NCI-H1105 treated with DMSO at 0.1 percent for 48 hours (cell line): ENCODE results near the gene BRSK2.

Experiments
- DNase-seq: peaks from one replicate; lab custom pipeline; 2025; lab: John Stamatoyannopoulos, UW

Gene BRSK2

DNA sequence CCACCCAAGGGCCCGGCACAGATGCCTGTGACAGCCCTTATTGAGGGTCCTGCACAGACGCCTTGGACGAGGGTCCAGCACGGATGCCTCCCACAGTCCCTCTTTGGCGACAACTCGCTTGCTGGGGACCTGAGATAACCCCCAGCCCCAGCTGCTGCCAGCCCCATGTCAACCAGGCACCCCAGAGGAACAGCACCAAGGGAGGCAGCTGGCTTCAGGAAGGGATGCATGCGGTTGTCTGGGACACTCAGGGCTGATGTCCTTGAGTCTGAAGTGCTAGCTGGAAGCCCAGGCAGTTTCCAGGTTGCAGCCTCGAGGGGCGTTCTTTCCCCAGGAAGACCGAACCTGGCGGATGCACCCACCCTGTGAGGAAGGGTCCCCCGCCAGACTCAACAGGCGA, 63.0 kb downstream of the BRSK2 start:
- DNase-seq: no peak

DNA sequence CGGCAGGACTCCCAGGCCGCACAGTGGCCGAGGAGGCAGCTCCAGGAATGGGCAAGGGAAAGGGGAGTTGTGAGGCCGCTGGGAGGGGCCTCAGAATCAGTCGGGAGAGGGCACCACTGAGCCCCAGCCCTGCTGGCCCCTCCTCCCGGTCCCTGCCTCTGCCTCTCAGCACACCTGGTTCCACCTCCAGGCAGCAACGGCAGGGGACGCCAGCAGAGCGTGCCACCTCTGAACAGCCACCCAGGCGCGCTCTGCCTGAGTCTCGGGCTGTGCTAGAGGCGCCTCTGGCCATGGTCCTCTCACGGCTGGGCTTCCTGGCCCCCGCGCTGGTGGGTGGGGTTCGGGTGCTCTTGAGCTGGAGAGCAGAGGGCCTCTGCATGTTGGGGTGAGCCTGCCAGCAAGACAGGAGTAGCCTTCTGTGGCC, 63.9 kb downstream of the BRSK2 start:
- peak; percentile 4 for DNase-seq

DNA sequence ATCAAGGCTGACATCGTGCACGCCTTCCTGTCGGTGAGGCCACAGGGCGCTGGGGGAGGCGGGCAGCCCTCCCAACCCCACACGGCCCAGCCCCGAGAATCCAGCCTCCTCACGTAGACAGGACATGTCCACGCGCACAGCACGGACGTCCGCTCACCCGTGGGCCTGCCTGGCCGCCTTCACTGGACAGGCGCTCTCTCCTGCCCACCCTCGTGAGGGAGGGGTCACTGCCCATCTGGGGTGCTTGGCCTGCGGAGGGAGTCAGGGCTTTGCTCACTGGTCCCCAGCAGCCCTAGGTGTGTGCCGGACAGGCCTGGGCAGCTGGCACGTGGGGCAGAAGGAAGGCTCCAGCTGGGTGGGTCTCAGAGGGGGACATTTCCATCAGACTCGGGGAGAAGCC, 64.8 kb downstream of the BRSK2 start:
- no peak for DNase-seq

DNA sequence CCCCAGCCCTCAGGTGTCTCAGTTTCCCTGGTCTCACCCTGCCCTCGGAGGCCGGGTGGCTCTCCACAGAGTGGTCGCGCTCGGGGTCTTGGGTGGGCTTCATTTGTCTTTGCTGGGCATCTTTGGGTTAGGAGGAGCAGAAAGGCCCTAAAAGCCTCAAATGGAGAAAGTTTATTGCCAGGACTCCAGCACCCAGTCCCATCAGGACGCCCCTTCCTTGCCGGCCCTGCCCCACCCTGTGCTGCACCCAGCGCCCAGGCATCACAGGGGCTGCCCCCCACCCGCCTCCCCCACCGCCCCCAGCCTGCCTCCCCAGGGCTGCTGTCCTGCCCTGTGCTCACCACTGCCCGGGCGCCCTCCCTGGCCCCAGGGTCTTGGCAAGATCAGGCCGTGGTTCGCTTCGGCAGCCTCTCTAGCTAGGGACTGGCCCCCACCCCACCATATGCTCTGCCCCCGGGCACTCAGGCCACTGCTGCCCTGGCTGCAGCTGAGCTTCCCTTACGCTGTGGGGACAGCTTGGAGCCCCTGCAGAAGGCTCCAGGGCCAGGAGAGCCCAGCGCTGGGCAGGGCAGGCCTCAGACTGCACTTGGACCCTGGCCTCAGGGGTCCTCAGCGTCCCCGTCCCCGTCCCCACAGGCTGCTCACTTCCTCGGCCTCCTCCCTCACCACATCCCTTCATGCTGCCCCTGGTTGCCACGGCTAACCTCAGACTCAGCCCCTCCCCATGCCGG, 65.5 kb downstream of the BRSK2 start:
- no peak for DNase-seq

DNA sequence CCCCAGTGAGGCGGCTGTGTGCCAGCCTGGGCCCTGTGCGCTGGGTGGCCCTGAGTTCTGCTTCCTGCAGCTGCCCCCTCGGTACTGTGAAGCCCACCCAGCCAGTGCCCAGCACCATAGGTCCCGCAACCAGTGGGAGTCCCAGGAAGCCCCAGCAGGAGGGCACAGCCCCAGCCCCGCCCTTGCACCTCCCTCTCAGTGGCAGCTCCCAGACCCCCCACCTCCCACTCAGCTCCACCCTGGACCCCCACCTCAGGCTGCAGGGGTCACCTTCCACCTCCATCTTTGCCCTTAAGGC, 66.0 kb downstream of the BRSK2 start:
- DNase-seq: no peak

DNA sequence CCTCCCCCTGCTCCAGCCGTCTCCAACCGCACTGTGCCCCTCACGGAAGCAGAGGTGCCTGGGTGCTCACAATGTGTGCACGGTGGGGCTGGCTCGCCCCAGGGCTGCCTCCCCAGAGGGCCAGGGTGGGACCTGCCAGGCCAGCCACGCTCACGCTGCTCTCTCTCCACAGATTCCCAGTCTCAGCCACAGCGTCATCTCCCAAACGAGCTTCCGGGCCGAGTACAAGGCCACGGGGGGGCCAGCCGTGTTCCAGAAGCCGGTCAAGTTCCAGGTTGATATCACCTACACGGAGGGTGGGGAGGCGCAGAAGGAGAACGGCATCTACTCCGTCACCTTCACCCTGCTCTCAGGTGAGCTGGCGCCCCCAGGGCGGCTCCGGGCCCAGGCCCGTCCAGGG, 66.4 kb downstream of the BRSK2 start:
- no peak for DNase-seq

DNA sequence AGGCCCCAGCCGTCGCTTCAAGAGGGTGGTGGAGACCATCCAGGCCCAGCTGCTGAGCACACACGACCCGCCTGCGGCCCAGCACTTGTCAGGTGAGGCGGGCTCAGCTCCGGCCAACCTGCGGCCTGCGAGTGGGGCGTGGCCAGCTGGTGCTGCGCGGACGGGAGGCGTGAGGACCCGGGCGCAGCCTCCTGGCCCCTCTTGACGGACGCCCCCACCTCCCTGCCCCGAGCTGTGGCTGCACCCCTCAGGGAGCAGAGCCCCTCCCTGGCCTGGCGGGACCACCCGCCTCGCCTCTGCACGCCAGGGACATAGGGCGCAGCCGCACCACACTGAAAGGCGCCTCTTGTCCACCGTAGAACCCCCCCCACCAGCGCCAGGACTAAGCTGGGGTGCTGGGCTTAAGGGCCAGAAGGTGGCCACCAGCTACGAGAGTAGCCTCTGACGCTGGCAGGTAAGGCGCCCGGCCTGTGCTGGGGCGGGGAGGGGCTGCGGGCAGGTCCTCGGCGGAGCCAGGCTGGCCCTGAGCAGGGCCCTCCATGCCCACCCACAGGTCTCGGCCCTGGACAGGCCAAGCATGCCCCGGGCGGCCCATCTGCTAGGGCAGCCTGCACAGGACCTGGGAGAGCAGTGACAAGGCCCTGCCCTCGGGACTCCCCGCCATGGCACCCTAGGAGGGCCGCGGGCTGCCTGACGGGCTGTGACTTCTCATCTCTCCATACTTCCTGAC, 67.0 kb downstream of the BRSK2 start:
- no peak for DNase-seq

DNA sequence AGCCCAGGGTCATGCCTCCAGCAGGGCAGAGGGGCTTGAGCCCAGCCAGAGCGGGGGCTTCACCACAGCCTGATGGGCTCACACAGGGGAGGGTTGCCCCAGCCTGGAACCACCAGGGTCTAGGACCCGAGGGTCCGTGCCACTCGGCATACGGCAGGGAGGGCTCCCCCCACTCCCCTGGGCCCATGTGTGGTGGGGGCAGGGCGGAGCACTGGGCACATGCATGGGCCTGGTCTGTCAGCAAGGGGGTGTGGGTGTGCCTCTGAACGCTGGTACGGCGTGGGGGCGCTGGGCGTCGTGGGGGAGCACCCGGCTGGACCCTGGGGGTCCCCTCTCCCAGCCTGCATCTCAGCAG, 67.6 kb downstream of the BRSK2 start:
- no peak for DNase-seq

DNA sequence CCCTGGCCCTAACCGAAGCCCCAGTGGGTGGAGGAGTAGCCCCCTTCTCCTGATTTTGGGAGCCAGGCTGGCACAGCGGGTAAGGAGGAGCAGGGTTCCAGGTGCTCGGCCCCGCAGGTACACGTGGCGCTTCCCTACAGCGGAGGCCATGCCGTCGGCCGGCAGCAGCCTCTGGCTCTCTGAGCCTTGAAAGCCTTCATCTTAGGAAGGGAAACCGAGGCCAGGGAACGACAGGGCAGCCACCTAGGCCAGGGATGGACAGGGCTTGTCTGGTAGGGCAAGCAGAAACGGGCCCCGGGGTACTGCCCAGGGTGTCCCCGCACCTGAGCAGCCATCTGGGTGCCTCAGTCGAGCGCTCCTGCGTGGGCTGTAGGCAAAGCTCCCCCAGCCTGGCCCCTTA, 68.1 kb downstream of the BRSK2 start:
- DNase-seq: no peak

DNA sequence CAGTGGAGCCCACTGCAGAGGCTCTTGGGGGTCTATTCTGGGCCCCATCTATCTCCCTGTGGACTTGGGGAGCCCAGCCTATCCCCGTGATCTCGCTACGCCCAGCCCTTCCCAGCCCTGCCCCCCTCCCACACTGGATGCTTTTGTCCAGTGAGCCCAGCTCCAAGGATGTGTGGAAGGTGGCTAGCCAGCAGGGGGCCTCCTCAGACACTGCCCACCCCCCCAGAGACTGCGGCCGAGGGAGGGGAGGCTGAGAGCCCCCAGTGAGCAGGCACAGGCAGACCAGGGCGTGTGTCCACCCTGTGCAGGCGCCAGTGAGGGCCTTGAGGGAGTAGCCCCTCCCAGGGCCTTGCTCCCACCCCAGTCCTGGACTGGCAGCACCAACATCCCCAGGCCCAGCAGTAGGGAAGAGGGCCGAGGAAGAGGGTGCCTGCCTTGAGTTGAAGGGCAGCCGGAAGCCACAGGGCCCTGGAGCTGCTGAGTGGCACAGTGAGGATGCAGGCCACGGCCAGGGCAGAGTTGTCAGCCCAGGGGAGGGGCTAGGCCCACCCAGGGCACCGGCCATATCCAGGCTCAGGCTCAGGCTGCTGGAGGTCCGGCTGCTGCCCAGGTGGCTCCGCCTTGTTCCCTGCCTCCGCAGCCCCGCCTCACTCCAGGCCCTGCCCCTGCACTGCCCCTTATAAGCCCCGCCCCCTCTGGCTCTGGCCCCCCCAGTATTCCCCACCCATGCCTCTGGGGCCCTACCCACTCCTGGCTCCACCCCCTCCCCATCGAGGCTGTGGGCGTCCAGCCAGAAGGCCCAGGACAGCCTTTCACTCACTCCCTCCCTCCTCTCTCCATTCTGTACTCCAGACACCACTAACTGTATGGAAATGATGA, 68.8 kb downstream of the BRSK2 start:
- peak; percentile 80 for DNase-seq

DNA sequence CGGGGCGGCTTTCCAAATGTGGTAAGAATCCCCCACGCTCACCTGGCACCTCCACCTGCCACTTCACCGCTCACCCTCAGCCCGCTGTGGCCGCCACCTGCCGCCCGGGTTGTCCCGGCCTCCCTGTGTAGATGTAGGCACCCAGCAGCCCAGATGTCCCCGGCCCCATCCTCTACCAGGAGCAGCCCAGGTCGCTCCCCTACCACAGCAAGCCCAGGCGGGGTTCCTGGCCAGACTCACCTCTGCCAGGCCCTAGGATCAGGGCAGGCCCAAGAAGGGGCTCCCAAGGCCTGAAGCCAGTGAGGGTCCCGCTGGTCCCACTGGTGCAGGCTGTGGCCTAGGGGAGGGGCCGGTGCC, 69.5 kb downstream of the BRSK2 start:
- no peak for DNase-seq

DNA sequence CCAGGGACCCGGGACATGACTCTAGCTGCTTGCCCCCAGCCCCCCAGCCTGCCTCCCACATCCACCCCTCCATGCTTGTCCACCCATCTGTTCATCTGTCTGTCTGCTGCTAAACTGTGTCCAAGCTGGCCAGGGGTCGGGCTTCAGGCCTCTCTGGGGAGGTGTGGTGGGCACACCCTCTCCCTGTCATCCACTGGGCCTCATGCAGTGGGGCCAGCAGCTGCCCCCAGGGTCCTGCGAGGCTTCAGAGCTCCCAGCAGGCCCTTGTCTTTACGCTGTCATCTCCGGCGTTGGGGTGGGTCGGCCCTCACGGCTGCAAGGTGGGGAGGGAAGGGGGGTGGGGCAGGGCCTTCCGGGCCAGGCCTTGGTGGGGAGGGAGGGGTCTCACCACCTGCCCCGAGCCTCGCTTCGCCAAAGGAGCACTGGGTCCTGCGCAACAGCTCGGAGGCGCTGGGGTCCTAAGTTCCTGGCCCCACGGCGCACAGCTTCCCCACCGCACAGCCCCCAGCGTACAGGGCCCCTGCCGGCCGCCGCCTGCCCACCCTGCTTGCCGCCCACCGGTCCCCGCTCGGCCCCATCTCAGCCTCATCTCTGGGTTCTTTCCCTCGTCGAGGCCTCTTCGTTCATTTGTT, 70.1 kb downstream of the BRSK2 start:
- DNase-seq: no peak

DNA sequence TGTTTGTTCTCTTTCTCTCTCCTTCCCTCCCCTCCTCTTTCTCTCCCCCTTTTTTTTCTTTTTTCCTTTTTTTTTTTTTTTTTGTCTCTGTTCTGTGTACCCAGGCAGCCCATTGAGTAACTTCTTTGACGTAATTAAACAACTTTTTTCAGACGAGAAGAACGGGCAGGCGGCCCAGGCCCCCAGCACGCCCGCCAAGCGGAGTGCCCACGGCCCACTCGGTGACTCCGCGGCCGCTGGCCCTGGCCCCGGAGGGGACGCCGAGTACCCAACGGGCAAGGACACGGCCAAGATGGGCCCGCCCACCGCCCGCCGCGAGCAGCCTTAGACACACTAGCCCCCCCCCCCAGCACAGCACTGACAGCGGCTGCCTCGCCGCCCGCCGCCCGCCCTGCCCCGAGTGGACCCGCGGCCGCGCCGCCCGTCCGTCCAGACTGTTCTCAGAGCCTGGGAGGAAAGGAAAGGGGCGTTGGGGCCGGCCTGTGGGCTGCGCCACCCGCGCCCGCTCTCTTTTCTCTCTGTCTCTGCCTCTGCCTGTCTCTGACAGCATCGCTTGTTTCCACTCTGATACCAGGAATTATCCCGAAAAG, 70.8 kb downstream of the BRSK2 start:
- no peak for DNase-seq

DNA sequence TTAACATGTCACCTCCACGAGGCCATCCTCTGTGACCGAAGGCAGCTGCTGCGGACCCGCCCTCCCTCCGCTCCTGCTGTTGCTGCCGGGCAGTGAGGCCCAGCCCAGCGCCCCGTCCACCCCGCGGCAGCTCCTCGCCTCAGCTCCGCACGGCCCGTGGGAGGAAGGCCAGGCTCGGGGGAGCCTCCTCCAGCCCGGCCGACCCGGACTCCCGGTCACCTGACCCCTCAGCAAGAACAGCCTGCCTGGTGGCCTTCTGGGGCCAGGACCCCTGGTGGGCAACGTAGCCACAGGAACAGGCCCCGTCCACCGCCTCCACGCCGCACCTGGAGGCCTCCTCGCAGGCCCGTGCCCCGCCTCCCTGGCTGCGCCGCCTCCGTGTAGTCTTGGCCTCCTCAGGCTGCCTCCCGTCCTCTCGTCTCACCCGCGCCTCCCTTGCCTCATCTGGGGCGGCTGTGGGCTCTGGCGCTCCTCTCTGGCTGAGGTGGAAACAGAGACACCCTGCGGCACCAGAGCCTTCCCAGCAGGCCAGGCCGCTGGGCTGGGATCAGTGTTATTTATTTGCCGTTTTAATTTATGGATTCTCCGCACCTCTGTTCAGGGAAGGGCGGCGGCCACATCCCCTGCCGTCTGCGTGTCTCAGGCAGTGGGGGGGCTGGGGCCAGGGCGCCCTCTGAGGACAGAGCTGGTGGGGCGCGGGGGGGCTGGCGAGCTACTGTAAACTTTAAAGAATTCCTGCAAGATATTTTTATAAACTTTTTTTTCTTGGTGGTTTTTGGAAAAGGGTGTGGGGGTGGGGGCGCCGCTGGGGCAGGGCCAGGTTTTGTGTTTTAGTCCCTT, 71.5 kb downstream of the BRSK2 start:
- no peak for DNase-seq

DNA sequence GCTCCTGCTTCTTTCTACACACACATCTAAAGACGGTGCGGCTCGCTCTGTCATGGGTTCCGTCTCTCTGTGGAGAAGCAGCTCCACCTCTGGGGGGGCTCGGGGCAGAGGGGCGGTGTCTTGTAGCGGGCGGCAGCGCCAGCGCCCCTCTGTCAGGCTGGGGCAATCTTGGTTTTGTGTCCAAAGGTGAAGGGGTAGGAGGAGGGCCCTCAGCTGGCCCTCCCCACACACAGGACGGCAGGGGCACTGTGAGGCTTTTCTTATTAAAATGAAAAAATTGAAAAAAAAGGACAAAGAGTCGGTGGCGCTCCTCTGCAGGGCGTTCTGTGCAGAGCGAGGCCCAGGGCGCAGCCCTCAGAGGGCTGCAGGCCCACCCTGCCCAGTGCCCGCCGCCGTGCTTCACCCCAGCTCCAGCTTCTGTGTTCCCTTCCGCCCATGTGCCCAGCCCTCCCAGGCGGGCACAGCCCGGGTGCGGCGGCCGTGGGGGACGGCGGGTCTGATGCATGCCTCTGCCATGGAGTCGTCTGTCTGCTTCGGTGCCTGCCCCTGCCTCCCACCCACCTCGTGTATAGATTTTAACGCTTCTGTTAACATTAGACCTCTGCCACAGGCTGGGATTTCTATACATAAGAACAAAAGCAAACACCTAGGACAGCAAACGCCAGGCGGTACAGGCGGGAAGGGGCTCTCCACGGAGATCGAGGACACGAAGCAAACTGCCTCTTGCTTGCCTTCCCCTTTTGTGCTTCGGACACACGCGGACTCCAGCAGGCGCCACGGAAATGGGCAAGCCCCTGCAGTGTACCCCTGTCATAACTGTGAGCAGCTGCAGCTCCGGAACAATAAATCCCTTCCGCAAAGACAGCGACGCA, 72.3 kb downstream of the BRSK2 start:
- no peak for DNase-seq

DNA sequence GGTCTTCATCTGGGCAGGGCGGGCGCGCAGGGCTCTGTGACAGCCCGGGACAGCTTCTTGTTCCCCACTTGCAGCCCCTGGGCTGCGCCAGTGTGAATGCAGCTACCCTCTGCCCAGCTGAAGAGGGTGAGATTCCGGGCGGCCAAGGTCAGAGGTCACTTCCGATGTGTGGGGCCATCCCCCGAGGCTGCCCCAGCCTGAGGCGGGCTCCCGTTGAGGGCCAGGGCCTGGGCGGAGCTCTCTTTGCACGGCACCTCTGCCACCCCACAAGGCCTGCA, 72.9 kb downstream of the BRSK2 start:
- no peak for DNase-seq

DNA sequence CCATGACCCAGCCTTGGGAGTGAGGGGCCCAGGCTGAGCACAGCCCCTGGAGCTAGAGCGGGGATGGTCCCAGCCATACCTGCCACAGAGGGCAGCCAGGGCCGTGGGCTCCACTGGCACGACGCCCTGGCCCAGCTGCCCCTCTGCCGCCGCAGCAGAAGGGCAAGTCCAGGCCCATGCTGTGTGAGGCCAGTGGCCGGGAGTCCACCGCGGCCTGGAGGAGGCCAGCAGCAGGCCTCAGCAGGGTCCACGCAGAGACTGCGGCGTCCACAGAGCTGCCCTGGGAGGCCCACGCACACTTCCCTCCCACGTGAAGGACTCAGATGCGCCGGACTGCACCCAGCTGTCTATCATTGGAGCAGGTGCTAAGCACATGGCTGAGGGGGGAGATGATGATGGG, 73.3 kb downstream of the BRSK2 start:
- no peak for DNase-seq

DNA sequence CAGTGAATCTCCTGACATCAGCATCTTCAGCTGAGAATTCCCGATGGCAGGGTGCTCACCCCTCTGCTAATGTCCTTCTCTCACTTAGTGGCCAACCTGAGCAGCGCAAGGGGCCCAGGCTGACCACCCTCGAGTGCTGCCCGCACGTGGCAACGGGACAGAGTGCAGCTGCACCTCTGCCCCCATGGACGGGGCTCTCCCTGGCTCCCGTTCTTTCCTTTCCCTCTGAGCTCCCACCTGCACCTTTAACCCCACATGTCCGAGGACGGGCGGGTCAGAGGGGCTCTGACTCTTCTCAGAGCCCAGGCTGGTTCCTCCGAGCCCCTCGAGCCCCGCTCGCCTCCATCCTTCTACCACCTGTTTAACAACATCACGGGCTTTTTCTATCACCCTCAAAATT, 77.0 kb downstream of the BRSK2 start:
- no peak for DNase-seq

DNA sequence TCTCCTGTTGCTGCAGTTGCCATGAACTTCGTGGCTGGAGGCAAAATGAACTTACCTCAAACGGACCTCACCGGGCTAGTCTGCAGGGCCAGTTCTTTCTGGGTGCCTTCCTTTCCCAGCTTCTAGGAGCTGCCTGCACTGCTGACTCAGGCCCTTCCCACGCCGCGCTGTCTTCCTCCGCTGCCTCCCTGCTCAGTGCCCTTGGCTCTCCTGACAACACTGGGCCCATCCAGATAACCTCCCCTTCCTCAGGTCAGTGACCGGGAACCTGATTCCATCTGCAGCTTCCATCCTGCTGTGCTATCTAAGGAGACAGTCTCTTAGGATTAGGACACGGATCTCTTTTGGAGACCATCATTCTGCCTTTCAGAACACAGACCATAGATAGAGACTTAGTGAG, 77.5 kb downstream of the BRSK2 start:
- no peak for DNase-seq

DNA sequence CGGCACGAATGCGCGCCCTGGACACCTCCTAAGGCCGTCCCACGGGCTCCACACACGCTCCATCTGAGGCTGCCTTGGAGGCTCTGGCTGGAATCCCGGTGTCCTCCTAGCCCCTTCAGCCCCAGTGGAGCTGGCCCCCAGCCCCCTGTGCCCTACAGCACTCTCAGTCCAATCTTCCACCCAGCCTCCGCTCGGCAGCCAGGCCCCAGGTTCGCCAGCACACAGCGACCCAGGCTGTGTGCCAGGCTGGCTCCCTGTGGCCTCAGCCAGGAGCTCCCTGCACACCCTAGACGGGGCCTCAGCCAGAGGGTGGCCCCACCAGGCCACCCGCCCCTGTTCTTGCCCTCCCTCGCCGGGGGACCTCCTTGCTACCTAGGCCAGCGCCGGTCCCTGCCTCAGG, 78.3 kb downstream of the BRSK2 start:
- no peak for DNase-seq
